Upper lobe of left lung (tissue), 4 donors: ENCODE measurements around the gene PACSIN1.

Experiments used
- CTCF ChIP-seq, 6 experiments: fragments of 450-650 bp in 4 of 6; fragments of 200-600 bp in 2 of 6; sonication (generic) in 2 of 6; IDR thresholded peaks; one replicate each; pipeline ENCODE4 v1.5.1; 2016 to 2019; ENCODE audit warnings: antibody characterized with exemption in 6 of 6
- EP300 ChIP-seq, 4 donors: sonication (generic); formaldehyde crosslinking; IDR thresholded peaks; one replicate each; pipeline ENCODE4 v1.5.1; 2017; ENCODE audit warnings: antibody characterized with exemption in 4 of 4, control low read depth in 2 of 4
- POLR2A ChIP-seq, 4 donors: fragments of 450-650 bp; IDR thresholded peaks; one replicate each; pipeline ENCODE4 v1.5.1; 2016 to 2017; ENCODE audit warnings: antibody characterized with exemption in 4 of 4, mild to moderate bottlenecking in 2 of 4

GRCh38 chr6:34576286-34576955, 110.5 kb downstream of the PACSIN1 start:
- TF ChIP-seq CTCF (IDR thresholded peaks at IDR 0.05) (no peak), EP300 (IDR thresholded peaks at IDR 0.05) (no peak), POLR2A (IDR thresholded peaks at IDR 0.05) (no peak)
